ENCODE results near the gene EPX. TPM values are rescaled to one million over a fixed set of nuclear protein-coding genes. Genes with fewer than 3 reads are reported as not detected.

The EPX gene
- total RNA-seq, 1 donor from 2014 or later = not detected

DNA sequence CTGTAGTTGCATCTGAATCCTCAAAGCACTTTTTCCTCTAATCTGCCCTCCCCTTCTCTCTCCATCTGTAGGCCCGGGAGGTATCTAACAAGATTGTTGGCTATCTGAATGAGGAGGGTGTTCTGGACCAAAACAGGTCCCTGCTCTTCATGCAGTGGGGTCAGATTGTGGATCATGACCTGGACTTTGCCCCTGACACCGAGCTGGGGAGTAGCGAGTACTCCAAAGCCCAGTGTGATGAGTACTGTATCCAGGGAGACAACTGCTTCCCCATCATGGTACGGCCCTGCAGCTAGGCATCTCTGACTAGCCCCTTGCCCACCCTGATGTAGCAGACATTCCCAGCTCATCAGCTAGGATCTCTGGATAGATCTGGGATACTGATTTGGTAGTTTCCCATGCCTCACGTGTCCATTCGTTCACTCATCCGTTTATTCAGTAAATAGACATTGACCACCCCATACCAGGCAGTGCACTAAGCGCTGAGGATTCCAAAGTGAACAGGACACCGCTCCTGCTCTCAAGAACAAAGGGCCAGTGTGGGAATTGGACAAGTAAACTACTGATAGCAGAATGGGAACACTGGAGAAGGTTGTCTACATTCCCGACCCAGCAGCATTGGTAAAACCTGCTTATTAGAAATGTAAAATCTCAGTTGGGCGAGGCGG, 58.0 kb downstream of the EPX start:
- no peaks in the 10 kb centered on the region for H3K36me3 Mint-ChIP-seq (ENCODE audit: low read depth)
- TF ChIP-seq, protein P1, sequence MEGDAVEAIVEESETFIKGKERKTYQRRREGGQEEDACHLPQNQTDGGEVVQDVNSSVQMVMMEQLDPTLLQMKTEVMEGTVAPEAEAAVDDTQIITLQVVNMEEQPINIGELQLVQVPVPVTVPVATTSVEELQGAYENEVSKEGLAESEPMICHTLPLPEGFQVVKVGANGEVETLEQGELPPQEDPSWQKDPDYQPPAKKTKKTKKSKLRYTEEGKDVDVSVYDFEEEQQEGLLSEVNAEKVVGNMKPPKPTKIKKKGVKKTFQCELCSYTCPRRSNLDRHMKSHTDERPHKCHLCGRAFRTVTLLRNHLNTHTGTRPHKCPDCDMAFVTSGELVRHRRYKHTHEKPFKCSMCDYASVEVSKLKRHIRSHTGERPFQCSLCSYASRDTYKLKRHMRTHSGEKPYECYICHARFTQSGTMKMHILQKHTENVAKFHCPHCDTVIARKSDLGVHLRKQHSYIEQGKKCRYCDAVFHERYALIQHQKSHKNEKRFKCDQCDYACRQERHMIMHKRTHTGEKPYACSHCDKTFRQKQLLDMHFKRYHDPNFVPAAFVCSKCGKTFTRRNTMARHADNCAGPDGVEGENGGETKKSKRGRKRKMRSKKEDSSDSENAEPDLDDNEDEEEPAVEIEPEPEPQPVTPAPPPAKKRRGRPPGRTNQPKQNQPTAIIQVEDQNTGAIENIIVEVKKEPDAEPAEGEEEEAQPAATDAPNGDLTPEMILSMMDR (IDR thresholded peaks at IDR 0.05) = no peak
- no peak overlapping the region for H3K27ac Mint-ChIP-seq (ENCODE audit: unreplicated experiment)
- peaks cover 50% of the 10 kb centered on the region for H3K27me3 Mint-ChIP-seq (ENCODE audit: low read depth)
- DNase-seq (ENCODE audit: low spot score) = peak; percentile 19
- no peaks in the 10 kb centered on the region for H3K9me3 Mint-ChIP-seq (ENCODE audit: low read depth)
- H3K4me3 Mint-ChIP-seq (ENCODE audit: unreplicated experiment) = no peak overlapping the region
- peaks cover 4% of the 10 kb centered on the region for H3K4me1 Mint-ChIP-seq (ENCODE audit: low read depth)

DNA sequence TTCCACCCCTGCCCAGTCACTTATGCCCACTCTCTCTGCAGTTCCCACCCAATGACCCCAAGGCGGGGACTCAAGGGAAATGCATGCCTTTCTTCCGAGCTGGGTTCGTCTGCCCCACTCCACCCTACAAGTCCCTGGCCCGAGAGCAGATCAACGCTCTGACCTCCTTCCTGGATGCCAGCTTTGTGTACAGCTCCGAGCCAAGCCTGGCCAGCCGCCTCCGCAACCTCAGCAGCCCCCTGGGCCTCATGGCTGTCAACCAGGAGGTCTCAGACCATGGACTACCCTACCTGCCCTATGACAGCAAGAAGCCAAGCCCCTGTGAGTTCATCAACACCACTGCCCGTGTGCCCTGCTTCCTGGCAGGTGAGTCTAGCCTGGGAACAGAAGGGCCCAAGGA, 59.6 kb downstream of the EPX start:
- Mint-ChIP-seq H3K4me1 (ENCODE audit: low read depth) (peaks cover 4% of the 10 kb centered on the region), H3K27me3 (ENCODE audit: low read depth) (peaks cover 56% of the 10 kb centered on the region), H3K4me3 (ENCODE audit: unreplicated experiment) (no peak overlapping the region), H3K36me3 (ENCODE audit: low read depth) (no peaks in the 10 kb centered on the region), H3K9me3 (ENCODE audit: low read depth) (no peaks in the 10 kb centered on the region), H3K27ac (ENCODE audit: unreplicated experiment) (no peak overlapping the region)
- TF ChIP-seq, protein P1 (IDR thresholded peaks at IDR 0.05) = no peak
- no peak for DNase-seq (ENCODE audit: low spot score)

DNA sequence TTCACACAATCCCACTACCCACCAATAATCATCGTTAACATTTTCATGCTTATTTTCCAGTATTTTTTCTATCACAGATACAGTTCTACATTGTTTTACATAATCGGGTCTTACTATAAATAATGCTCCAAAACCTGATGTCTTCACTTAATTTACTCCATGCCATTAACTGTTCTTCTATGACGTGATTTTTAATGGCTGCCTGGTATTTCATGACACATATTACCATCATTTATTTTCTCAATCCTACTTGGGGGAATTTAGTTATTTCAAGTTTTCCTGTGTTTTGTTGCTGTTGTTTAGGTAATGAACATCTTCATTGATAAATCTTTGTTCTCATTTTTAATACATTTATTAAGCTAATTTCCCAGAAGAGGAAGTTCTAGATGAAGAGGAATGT, 60.6 kb downstream of the EPX start:
- Mint-ChIP-seq H3K27me3 (ENCODE audit: low read depth) (peaks cover 65% of the 10 kb centered on the region), H3K9me3 (ENCODE audit: low read depth) (no peaks in the 10 kb centered on the region), H3K4me1 (ENCODE audit: low read depth) (peaks cover 4% of the 10 kb centered on the region), H3K27ac (ENCODE audit: unreplicated experiment) (no peak overlapping the region), H3K4me3 (ENCODE audit: unreplicated experiment) (no peak overlapping the region), H3K36me3 (ENCODE audit: low read depth) (no peaks in the 10 kb centered on the region)
- no peak for DNase-seq (ENCODE audit: low spot score)
- TF ChIP-seq, protein P1 (IDR thresholded peaks at IDR 0.05) = no peak

Other genes starting within 250 kb of the EPX start
- 32.9 to 47.7 TPM (median 41.9 TPM) in 3 replicates for gene CUEDC1, start 237.3 kb upstream of the EPX start, total RNA-seq
- 26.6 to 43.6 TPM (median 39.6 TPM) in 3 replicates for gene VEZF1, start 204.5 kb upstream of the EPX start, total RNA-seq
- 115 to 161 TPM (median 119 TPM) in 3 replicates for gene SRSF1, start 185.5 kb upstream of the EPX start, total RNA-seq
- 15.7 to 17.1 TPM (median 16.0 TPM) in 3 replicates for gene DYNLL2, start 109.3 kb upstream of the EPX start, total RNA-seq
- gene OR4D1, start 44.3 kb upstream of the EPX start, total RNA-seq = not detected in 3 replicates
- gene OR4D2, start 25.7 kb upstream of the EPX start, total RNA-seq = not detected in 3 replicates
- gene MKS1, start 26.5 kb downstream of the EPX start, total RNA-seq = 11.5 to 16.9 TPM (median 16.2 TPM) in 3 replicates
- not detected in 3 replicates for gene LPO, start 45.9 kb downstream of the EPX start, total RNA-seq
- not detected in 3 replicates for gene MPO, start 88.2 kb downstream of the EPX start, total RNA-seq
- gene TSPOAP1, start 136.1 kb downstream of the EPX start, total RNA-seq = 1.3 to 2.0 TPM in 2 of 3 replicates, not detected in the other
- gene SUPT4H1, start 159.5 kb downstream of the EPX start, total RNA-seq = 57.4 to 71.8 TPM (median 62.9 TPM) in 3 replicates
- 0.10 to 0.46 TPM (median 0.15 TPM) in 3 replicates for gene RNF43, start 224.8 kb downstream of the EPX start, total RNA-seq